IMR-90 (cell line): ENCODE data around the gene SGMS1. TPM values are rescaled to one million over a fixed set of nuclear protein-coding genes. Genes with fewer than 3 reads are reported as not detected.

ENCODE experiments used
- ATAC-seq: fragments of 200-7000 bp; cut with Tn5 transposase; 2 replicates; pipeline ENCODE4 v1.9.1; 2020; ENCODE audit warnings: low read depth, mild to moderate bottlenecking, moderate library complexity
- BruUV-seq: library from RNA; stranded (reverse); fragments of 400-500 nt; replicated peaks from 2 replicates; lab custom pipeline; 2021; lab: Mats Ljungman, UMichigan
- CTCF ChIA-PET: fragments of 300-600 bp; formaldehyde crosslinking; extraction: SDS; loops from one replicate; lab custom pipeline; 2021; ENCODE audit warnings: antibody characterized with exemption; lab: Yijun Ruan, JAX
- POLR2A ChIA-PET: fragments of 300-600 bp; sonication (Branson Sonifier 250); formaldehyde crosslinking; loops from one replicate; lab custom pipeline; 2022; ENCODE audit warnings: antibody characterized with exemption; ENCODE audit not compliant: unreplicated experiment; lab: Charles Lee
- DNase-seq: peaks from one replicate; pipeline ENCODE4 v3.0.0; 2013
- H2AFZ ChIP-seq: replicated peaks from 2 replicates; pipeline ENCODE3; 2013; ENCODE audit warnings: low read length, mild to moderate bottlenecking; ENCODE audit not compliant: poor library complexity
- H2AK5ac ChIP-seq: 2 replicates; pipeline ENCODE4 v1.6.1; 2013; ENCODE audit warnings: low read depth, low read length, inconsistent platforms
- H2AK9ac ChIP-seq: replicated peaks from 2 replicates; pipeline ENCODE3; 2013; ENCODE audit warnings: mild to moderate bottlenecking, low read depth, low read length, moderate library complexity; ENCODE audit not compliant: poor library complexity
- H2BK120ac ChIP-seq: 2 replicates; pipeline ENCODE4 v1.6.1; 2013; ENCODE audit warnings: low read depth, low read length, inconsistent platforms
- H2BK15ac ChIP-seq: 3 replicates; pipeline ENCODE4 v1.6.1; 2013; ENCODE audit warnings: low read depth, low read length, inconsistent platforms
- H2BK20ac ChIP-seq: 2 replicates; pipeline ENCODE4 v1.6.1; 2013; ENCODE audit warnings: low read depth, mild to moderate bottlenecking, inconsistent platforms, low read length, moderate library complexity
- H2BK5ac ChIP-seq: 2 replicates; pipeline ENCODE4 v1.6.1; 2013; ENCODE audit warnings: mild to moderate bottlenecking, low read depth, low read length, inconsistent platforms; ENCODE audit not compliant: poor library complexity, severe bottlenecking
- H3K14ac ChIP-seq: replicated peaks from 2 replicates; pipeline ENCODE4 v1.6.1; 2013; ENCODE audit warnings: low read depth, low read length, inconsistent platforms
- H3K18ac ChIP-seq: 2 replicates; pipeline ENCODE4 v1.6.1; 2013; ENCODE audit warnings: low read depth, low read length, control low read depth
- H3K23ac ChIP-seq: 2 replicates; pipeline ENCODE4 v1.6.1; 2013; ENCODE audit warnings: low read depth, low read length, inconsistent platforms
- H3K27ac ChIP-seq: 2 replicates; pipeline ENCODE4 v1.5.1; 2013; ENCODE audit warnings: mild to moderate bottlenecking, control low read depth, low read length; ENCODE audit not compliant: insufficient read depth
- H3K27me3 ChIP-seq: 2 replicates; pipeline ENCODE4 v1.6.1; 2013; ENCODE audit warnings: low read length; ENCODE audit not compliant: control insufficient read depth, insufficient read depth
- H3K36me3 ChIP-seq: 2 replicates; pipeline ENCODE4 v1.6.1; 2013; ENCODE audit warnings: low read length, mixed read lengths; ENCODE audit not compliant: control insufficient read depth, insufficient read depth
- H3K4ac ChIP-seq: 2 replicates; pipeline ENCODE4 v1.6.1; 2013; ENCODE audit warnings: low read depth, low read length, inconsistent platforms
- H3K4me1 ChIP-seq: 2 replicates; pipeline ENCODE4 v1.6.1; 2013; ENCODE audit warnings: low read length, mixed read lengths; ENCODE audit not compliant: control insufficient read depth, insufficient read depth
- H3K4me2 ChIP-seq: 2 replicates; pipeline ENCODE4 v1.6.1; 2013; ENCODE audit warnings: low read depth, mild to moderate bottlenecking, control low read depth, low read length, moderate library complexity
- H3K4me3 ChIP-seq: 2 replicates; pipeline ENCODE4 v1.5.1; 2013; ENCODE audit warnings: low read depth, mild to moderate bottlenecking, control low read depth, low read length, moderate library complexity; ENCODE audit not compliant: insufficient read depth
- H3K56ac ChIP-seq: 2 replicates; pipeline ENCODE4 v1.6.1; 2013; ENCODE audit warnings: low read length, inconsistent platforms; ENCODE audit not compliant: insufficient read depth; ENCODE audit errors: extremely low read depth
- H3K79me1 ChIP-seq, 2 experiments: 2 replicates each; pipeline ENCODE4 v1.6.1; 2013; ENCODE audit warnings: low read length in 2 of 2, inconsistent platforms in 1 of 2, low read depth in 1 of 2
- H3K9ac ChIP-seq: 2 replicates; pipeline ENCODE4 v1.6.1; 2013; ENCODE audit warnings: low read depth, low read length, control low read depth
- H3K9me1 ChIP-seq: 2 replicates; pipeline ENCODE4 v1.6.1; 2013; ENCODE audit warnings: low read length, inconsistent platforms; ENCODE audit not compliant: insufficient read depth
- H3K9me3 ChIP-seq: 2 replicates; pipeline ENCODE4 v1.6.1; 2013; ENCODE audit warnings: low read length; ENCODE audit not compliant: control insufficient read depth, insufficient read depth
- H4K20me1 ChIP-seq: 2 replicates; pipeline ENCODE4 v1.6.1; 2013; ENCODE audit warnings: low read length, inconsistent platforms; ENCODE audit not compliant: insufficient read depth
- H4K5ac ChIP-seq: 2 replicates; pipeline ENCODE4 v1.6.1; 2013; ENCODE audit warnings: mild to moderate bottlenecking, low read depth, low read length, control low read depth
- H4K8ac ChIP-seq, 2 experiments: 2 replicates each; pipeline ENCODE4 v1.6.1; 2013; ENCODE audit warnings: low read depth in 2 of 2, low read length in 2 of 2, control low read depth in 1 of 2, inconsistent platforms in 1 of 2
- H4K91ac ChIP-seq: 2 replicates; pipeline ENCODE4 v1.6.1; 2013; ENCODE audit warnings: low read depth, low read length, inconsistent platforms; ENCODE audit not compliant: insufficient read depth
- CEBPB ChIP-seq: IDR thresholded peaks from 2 replicates; pipeline ENCODE4 v1.6.1; 2012; ENCODE audit warnings: low read depth, low read length, improper control_type of control experiment
- FOS ChIP-seq: fragments of 150-350 bp; IDR thresholded peaks from 2 replicates; pipeline ENCODE4 v1.6.1; 2016; ENCODE audit warnings: low read depth, low read length
- MAFK ChIP-seq: IDR thresholded peaks from 2 replicates; pipeline ENCODE4 v1.6.1; 2012; ENCODE audit warnings: low read depth, low read length, improper control_type of control experiment
- NFE2L2 ChIP-seq: fragments of 150-350 bp; IDR thresholded peaks from 2 replicates; pipeline ENCODE4 v1.6.1; 2016; ENCODE audit warnings: low read depth, mild to moderate bottlenecking, low read length
- POLR2A ChIP-seq: IDR thresholded peaks from 2 replicates; pipeline ENCODE4 v1.6.1; 2012; ENCODE audit warnings: mild to moderate bottlenecking, low read depth, low read length
- RAD21 ChIP-seq: IDR thresholded peaks from 2 replicates; pipeline ENCODE4 v1.6.1; 2012; ENCODE audit warnings: low read length, improper control_type of control experiment
- RFX5 ChIP-seq: IDR thresholded peaks from 2 replicates; pipeline ENCODE4 v1.8.0; 2012; ENCODE audit warnings: low read depth, mild to moderate bottlenecking, low read length, moderate library complexity
- WGBS, 2 experiments: methylation state at CpG; one replicate each; pipeline versions ENCODE4 v1.1.5 to v1.1.7; 2013; ENCODE audit warnings: missing lambda C conversion rate in 2 of 2; ENCODE audit not compliant: insufficient read length in 1 of 2; ENCODE audit errors: extremely low coverage in 2 of 2; 5-methylcytosine and 5-hydroxymethylcytosine counted together
- dilution Hi-C: fragments of 300-500 bp; cut with HindIII; formaldehyde crosslinking; loops from one replicate; pipeline ENCODE4 v1.14.3; 2018; ENCODE audit warnings: low sequenced_read_pairs; ENCODE audit not compliant: unreplicated experiment
- in situ Hi-C: fragments of 300-500 bp; cut with MboI; formaldehyde crosslinking; loops from 3 replicates; pipeline ENCODE4 v1.14.3; 2019; ENCODE audit warnings: low sequenced_read_pairs, inconsistent platforms, mixed read lengths
- intact Hi-C: fragments of 100-400 bp; cut with micrococcal nuclease; formaldehyde crosslinking; loops from 2 replicates; pipeline ENCODE4 v1.10.0; 2022
- polyA plus RNA-seq, 3 experiments: library from polyadenylated mRNA; depleted of rRNA; stranded (reverse); fragments of >200 nt; gene quantifications; 2 replicates each; pipeline ENCODE4 v1.2.3, GENCODE V29; 2012; ENCODE audit warnings: low replicate concordance in 1 of 3
- total RNA-seq: library from RNA; depleted of rRNA; stranded (reverse); fragments of >200 nt; gene quantifications from 2 replicates; pipeline ENCODE4 v1.2.3, GENCODE V29; 2012
- TF ChIP-seq, protein P1 (sequence below): fragments of 150-350 bp; IDR thresholded peaks from 2 replicates; pipeline ENCODE4 v1.6.1; 2017; ENCODE audit warnings: mild to moderate bottlenecking, antibody characterized with exemption, low read length, low read depth
- TF ChIP-seq, protein P2 (sequence below): conservative IDR thresholded peaks from 2 replicates; pipeline ENCODE4 v1.5.1; 2012; ENCODE audit warnings: mild to moderate bottlenecking, low read depth, low read length, improper control_type of control experiment

Gene SGMS1
- total and polyA plus RNA-seq, 2 of the 4 experiments (the other 2 are of a cell fraction): 9.8 to 30.8 TPM

DNA sequence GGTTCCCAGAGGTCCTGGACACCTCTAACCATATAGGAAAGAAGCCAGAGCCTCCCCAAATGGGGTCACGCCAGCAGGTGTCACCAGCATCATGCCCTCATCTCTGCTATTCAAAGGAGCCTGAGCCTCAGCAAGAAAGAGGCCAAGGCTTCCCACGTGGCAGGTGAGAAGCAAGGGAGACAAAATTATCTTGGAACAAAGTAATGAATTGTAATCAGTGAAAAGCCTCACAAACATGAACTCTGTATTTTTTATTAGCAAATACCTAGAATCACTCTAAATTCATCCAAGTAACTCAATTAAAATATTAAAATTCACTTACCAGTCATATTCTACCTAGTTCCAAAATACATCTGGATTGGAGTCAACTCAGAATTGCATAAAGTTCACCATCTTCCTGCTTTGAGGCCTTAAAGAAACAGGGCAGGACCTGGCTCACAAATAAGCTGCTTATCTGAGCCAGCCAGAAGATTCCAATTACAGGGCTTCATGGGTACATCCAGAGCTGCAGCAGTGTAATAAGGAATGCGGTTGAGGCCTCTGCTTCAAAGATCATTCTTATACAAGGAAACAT lies 68.7 kb downstream of the SGMS1 start:
- Histone ChIP-seq H3K79me1 (peaks cover 36 to 44% of the 10 kb centered on the region in 2 experiments), H3K56ac (no peak overlapping the region; the same call in 1 of the 2 replicates), H4K20me1 (peaks cover 11% of the 10 kb centered on the region; the same call in 1 of the 2 replicates), H3K27me3 (no peaks in the 10 kb centered on the region), H3K27ac (peak overlapping the region; percentile 83), H2BK5ac (peak overlapping the region; percentile 80), H3K23ac (peak overlapping the region; percentile 46; the same call in 1 of the 2 replicates), H4K5ac (peak overlapping the region; percentile 65), H2BK20ac (peak overlapping the region; percentile 76), H3K4me2 (peak overlapping the region; percentile 18; the same call in 1 of the 2 replicates), H3K4me3 (no peak overlapping the region), H2BK15ac (peak overlapping the region; percentile 65; the same call in 2 of the 3 replicates), H3K9me3 (no peaks in the 10 kb centered on the region), H3K9ac (no peak overlapping the region), H3K9me1 (peaks cover 12% of the 10 kb centered on the region), H4K8ac (peak overlapping the region; percentile 19 to 42; a peak in 1 of 4 replicates), H3K4me1 (peaks cover 26% of the 10 kb centered on the region), H3K18ac (peak overlapping the region; percentile 93), H2AFZ (no peak overlapping the region), H2AK5ac (peak overlapping the region; percentile 75; the same call in 1 of the 2 replicates), H2BK120ac (peak overlapping the region; percentile 69), H2AK9ac (no peak overlapping the region), H3K36me3 (0 out of 2 replicates have a peak, but pooled peaks cover 1% of the 10 kb centered on the region), H3K4ac (peak overlapping the region; percentile 66), H4K91ac (peak overlapping the region; percentile 77; the same call in 1 of the 2 replicates), H3K14ac (peak overlapping the region; percentile 27; the same call in 1 of the 2 replicates)
- DNase-seq: peak; percentile 67
- ATAC-seq: peak; percentile 39
- POLR2A ChIA-PET: interaction anchor here (1.0 kb wide), 1 partner anchor 137 kb away, joined by 5 read pairs; no protein-coding TSS in a partner anchor
- TF ChIP-seq FOS (no peak), CEBPB (no peak), NFE2L2 (no peak), RFX5 (no peak), RAD21 (no peak), MAFK (no peak), POLR2A (no peak)
- TF ChIP-seq, protein P1, sequence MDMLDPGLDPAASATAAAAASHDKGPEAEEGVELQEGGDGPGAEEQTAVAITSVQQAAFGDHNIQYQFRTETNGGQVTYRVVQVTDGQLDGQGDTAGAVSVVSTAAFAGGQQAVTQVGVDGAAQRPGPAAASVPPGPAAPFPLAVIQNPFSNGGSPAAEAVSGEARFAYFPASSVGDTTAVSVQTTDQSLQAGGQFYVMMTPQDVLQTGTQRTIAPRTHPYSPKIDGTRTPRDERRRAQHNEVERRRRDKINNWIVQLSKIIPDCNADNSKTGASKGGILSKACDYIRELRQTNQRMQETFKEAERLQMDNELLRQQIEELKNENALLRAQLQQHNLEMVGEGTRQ: no peak
- TF ChIP-seq, protein P2, sequence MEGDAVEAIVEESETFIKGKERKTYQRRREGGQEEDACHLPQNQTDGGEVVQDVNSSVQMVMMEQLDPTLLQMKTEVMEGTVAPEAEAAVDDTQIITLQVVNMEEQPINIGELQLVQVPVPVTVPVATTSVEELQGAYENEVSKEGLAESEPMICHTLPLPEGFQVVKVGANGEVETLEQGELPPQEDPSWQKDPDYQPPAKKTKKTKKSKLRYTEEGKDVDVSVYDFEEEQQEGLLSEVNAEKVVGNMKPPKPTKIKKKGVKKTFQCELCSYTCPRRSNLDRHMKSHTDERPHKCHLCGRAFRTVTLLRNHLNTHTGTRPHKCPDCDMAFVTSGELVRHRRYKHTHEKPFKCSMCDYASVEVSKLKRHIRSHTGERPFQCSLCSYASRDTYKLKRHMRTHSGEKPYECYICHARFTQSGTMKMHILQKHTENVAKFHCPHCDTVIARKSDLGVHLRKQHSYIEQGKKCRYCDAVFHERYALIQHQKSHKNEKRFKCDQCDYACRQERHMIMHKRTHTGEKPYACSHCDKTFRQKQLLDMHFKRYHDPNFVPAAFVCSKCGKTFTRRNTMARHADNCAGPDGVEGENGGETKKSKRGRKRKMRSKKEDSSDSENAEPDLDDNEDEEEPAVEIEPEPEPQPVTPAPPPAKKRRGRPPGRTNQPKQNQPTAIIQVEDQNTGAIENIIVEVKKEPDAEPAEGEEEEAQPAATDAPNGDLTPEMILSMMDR: no peak
- BruUV-seq: no TSS peak
- in situ Hi-C loops (no loop called here), dilution Hi-C loops (no loop called here), intact Hi-C loops (loop anchor here (5.0 kb wide), 2 partner anchors 52 to 93 kb away; no protein-coding TSS in a partner anchor)
- no CpG with 5 or more reads among the region's 3 CpGs for WGBS, 2 experiments
- CTCF ChIA-PET: interaction anchor here (0.7 to 0.8 kb wide), 2 partner anchors 11 to 20 kb away, joined by 3 read pairs; no protein-coding TSS in a partner anchor
